ENCODE results near the gene DNAJB1. TPM values are rescaled to one million over a fixed set of nuclear protein-coding genes. Genes with fewer than 3 reads are reported as not detected.
"Not testable (repeated sequence)": the region's sequence is repeated elsewhere in the genome, so short reads cannot be mapped to it uniquely, and the experiment has no call there.

Gene DNAJB1
- total RNA-seq, 2 experiments from 2014 or later = 110 to 112 TPM

- POLR2A ChIA-PET = interaction anchor here (7.4 kb wide), 1 partner anchor 15 kb away, joined by 203 read pairs; the partner anchor contains the start of gene DNAJB1
- not testable (repeated sequence) for ATAC-seq
Measured at GRCh38 chr19:14504575-14504974, 13.6 kb downstream of the DNAJB1 start.

GRCh38 chr19:14503285-14503684 is 14.9 kb downstream of the DNAJB1 start:
- no peaks in the 10 kb centered on the region for H3K9me3 Mint-ChIP-seq (ENCODE audit: insufficient read depth)
- H3K4me1 Mint-ChIP-seq (ENCODE audit: low read depth) = peaks cover 30% of the 10 kb centered on the region
- DNase-seq (no peak), ATAC-seq (no peak)
- H3K27ac Mint-ChIP-seq = no peak overlapping the region
- H3K27me3 Mint-ChIP-seq (ENCODE audit: low read depth) = no peaks in the 10 kb centered on the region
- H3K36me3 Mint-ChIP-seq (ENCODE audit: low read depth) = no peaks in the 10 kb centered on the region
- POLR2A ChIA-PET = interaction anchor here (7.4 kb wide), 1 partner anchor 16 kb away, joined by 203 read pairs; the partner anchor contains the start of gene DNAJB1
- CTCF ChIA-PET = interaction anchor here (1.1 to 7.0 kb wide), 5 partner anchors 14 to 367 kb away, joined by 3 to 75 read pairs (median 7); partner anchors contain the start of genes ASF1B and DNAJB1
- no peak overlapping the region for H3K4me3 Mint-ChIP-seq

More at GRCh38 chr19:14504575-14504974, 13.6 kb downstream of the DNAJB1 start:
- H3K4me3 Mint-ChIP-seq; H3K36me3 Mint-ChIP-seq (ENCODE audit: low read depth); H3K27ac Mint-ChIP-seq; H3K27me3 Mint-ChIP-seq (ENCODE audit: low read depth); DNase-seq; H3K9me3 Mint-ChIP-seq (ENCODE audit: insufficient read depth): not testable (repeated sequence)
- H3K4me1 Mint-ChIP-seq (ENCODE audit: low read depth) = peaks cover 34% of the 10 kb centered on the region
- CTCF ChIA-PET = interaction anchor here (0.9 to 7.0 kb wide), 10 partner anchors 8 to 46 kb away, joined by 3 to 75 read pairs (median 6); partner anchors contain the start of genes DNAJB1 and GIPC1

- ATAC-seq (no peak), DNase-seq (no peak)
- CTCF ChIA-PET = interaction anchor here (1.5 kb wide), 2 partner anchors 16 to 22 kb away, joined by 3 to 5 read pairs; partner anchors contain the start of gene DNAJB1
- POLR2A ChIA-PET = no interaction called here
- peaks cover under 1% of the 10 kb centered on the region for H3K27me3 Mint-ChIP-seq (ENCODE audit: low read depth)
- no peaks in the 10 kb centered on the region for H3K36me3 Mint-ChIP-seq (ENCODE audit: low read depth)
- no peak overlapping the region for H3K27ac Mint-ChIP-seq
- no peak overlapping the region for H3K4me3 Mint-ChIP-seq
- no peaks in the 10 kb centered on the region for H3K9me3 Mint-ChIP-seq (ENCODE audit: insufficient read depth)
- H3K4me1 Mint-ChIP-seq (ENCODE audit: low read depth) = peaks cover 23% of the 10 kb centered on the region
Measured at GRCh38 chr19:14502334-14503092, 15.7 kb downstream of the DNAJB1 start.

GRCh38 chr19:14497228-14497921 is 20.8 kb downstream of the DNAJB1 start:
- ChIA-PET CTCF (interaction anchor here (1.2 to 4.4 kb wide), 4 partner anchors 9 to 59 kb away, joined by 3 to 47 read pairs (median 16); no protein-coding TSS in a partner anchor), POLR2A (interaction anchor here (0.8 to 1.7 kb wide), 4 partner anchors 9 to 92 kb away, joined by 4 to 11 read pairs (median 4); partner anchors contain the start of gene DNAJB1)
- H3K9me3 Mint-ChIP-seq (ENCODE audit: insufficient read depth) = no peaks in the 10 kb centered on the region
- H3K36me3 Mint-ChIP-seq (ENCODE audit: low read depth) = peaks cover 7% of the 10 kb centered on the region
- DNase-seq = no peak
- no peak for ATAC-seq
- H3K4me3 Mint-ChIP-seq = peak overlapping the region; percentile 64
- peaks cover 35% of the 10 kb centered on the region for H3K4me1 Mint-ChIP-seq (ENCODE audit: low read depth)
- peaks cover 2% of the 10 kb centered on the region for H3K27me3 Mint-ChIP-seq (ENCODE audit: low read depth)
- H3K27ac Mint-ChIP-seq = no peak overlapping the region

GRCh38 chr19:14496834-14497227 is 21.4 kb downstream of the DNAJB1 start:
- ChIA-PET POLR2A (interaction anchor here (0.8 to 2.1 kb wide), 4 partner anchors 10 to 91 kb away, joined by 4 to 13 read pairs (median 8); partner anchors contain the start of gene DNAJB1), CTCF (interaction anchor here (0.6 to 4.4 kb wide), 6 partner anchors 9 to 190 kb away, joined by 3 to 47 read pairs (median 4); no protein-coding TSS in a partner anchor)
- Mint-ChIP-seq H3K9me3 (ENCODE audit: insufficient read depth) (no peaks in the 10 kb centered on the region), H3K27me3 (ENCODE audit: low read depth) (peaks cover 2% of the 10 kb centered on the region), H3K27ac (peak overlapping the region; percentile 50), H3K36me3 (ENCODE audit: low read depth) (peaks cover 7% of the 10 kb centered on the region), H3K4me3 (peak overlapping the region; percentile 64), H3K4me1 (ENCODE audit: low read depth) (peaks cover 35% of the 10 kb centered on the region)
- DNase-seq (no peak), ATAC-seq (no peak)

- CTCF ChIA-PET = interaction anchor here (0.6 to 4.4 kb wide), 9 partner anchors 9 to 191 kb away, joined by 3 to 47 read pairs (median 3); no protein-coding TSS in a partner anchor
- DNase-seq = peak; percentile 81
- POLR2A ChIA-PET = interaction anchor here (0.5 to 2.1 kb wide), 5 partner anchors 11 to 90 kb away, joined by 4 to 13 read pairs (median 4); partner anchors contain the start of gene DNAJB1
- H3K9me3 Mint-ChIP-seq (ENCODE audit: insufficient read depth) = no peaks in the 10 kb centered on the region
- peaks cover 2% of the 10 kb centered on the region for H3K27me3 Mint-ChIP-seq (ENCODE audit: low read depth)
- ATAC-seq = peak; percentile 91
- peak within 1 kb of the TSS; percentile 78 for H3K27ac Mint-ChIP-seq
- peak within 1 kb of the TSS; percentile 80 for H3K4me3 Mint-ChIP-seq
- peaks cover 11% of the 10 kb centered on the region for H3K36me3 Mint-ChIP-seq (ENCODE audit: low read depth)
- peaks cover 35% of the 10 kb centered on the region for H3K4me1 Mint-ChIP-seq (ENCODE audit: low read depth)
Measured at GRCh38 chr19:14496029-14496833, 22.0 kb downstream of the DNAJB1 start, which contains the start of gene GIPC1. Gene GIPC1 (minus strand): TSS chr19:14496127. CDS start chr19:14482976, 13,151 bp downstream.

GRCh38 chr19:14495672-14496028 is 22.5 kb downstream of the DNAJB1 start:
- CTCF ChIA-PET = interaction anchor here (0.7 to 4.4 kb wide), 9 partner anchors 9 to 147 kb away, joined by 3 to 47 read pairs (median 3); no protein-coding TSS in a partner anchor
- Mint-ChIP-seq H3K9me3 (ENCODE audit: insufficient read depth) (no peaks in the 10 kb centered on the region), H3K4me1 (ENCODE audit: low read depth) (peaks cover 35% of the 10 kb centered on the region), H3K36me3 (ENCODE audit: low read depth) (peaks cover 11% of the 10 kb centered on the region), H3K27ac (peak overlapping the region; percentile 78), H3K27me3 (ENCODE audit: low read depth) (peaks cover 2% of the 10 kb centered on the region), H3K4me3 (peak overlapping the region; percentile 80)
- DNase-seq = no peak
- no peak for ATAC-seq
- POLR2A ChIA-PET = interaction anchor here (0.5 to 2.1 kb wide), 5 partner anchors 11 to 74 kb away, joined by 3 to 13 read pairs (median 4); partner anchors contain the start of gene DNAJB1

- DNase-seq = no peak
- Mint-ChIP-seq H3K27ac (peak overlapping the region; percentile 78), H3K36me3 (ENCODE audit: low read depth) (peaks cover 11% of the 10 kb centered on the region), H3K4me3 (peak overlapping the region; percentile 80), H3K27me3 (ENCODE audit: low read depth) (peaks cover 2% of the 10 kb centered on the region), H3K4me1 (ENCODE audit: low read depth) (peaks cover 35% of the 10 kb centered on the region), H3K9me3 (ENCODE audit: insufficient read depth) (no peaks in the 10 kb centered on the region)
- peak; percentile 16 for ATAC-seq
- ChIA-PET CTCF (interaction anchor here (0.7 to 4.4 kb wide), 8 partner anchors 8 to 147 kb away, joined by 3 to 47 read pairs (median 3); no protein-coding TSS in a partner anchor), POLR2A (interaction anchor here (0.8 to 2.1 kb wide), 4 partner anchors 12 to 23 kb away, joined by 3 to 13 read pairs (median 4); partner anchors contain the start of gene DNAJB1)
Measured at GRCh38 chr19:14494910-14495671, 23.1 kb downstream of the DNAJB1 start.

GRCh38 chr19:14494411-14494810 is 23.8 kb downstream of the DNAJB1 start:
- DNase-seq (no peak), ATAC-seq (no peak)
- Mint-ChIP-seq H3K27ac (peak overlapping the region; percentile 22), H3K4me3 (peak overlapping the region; percentile 80), H3K4me1 (ENCODE audit: low read depth) (peaks cover 35% of the 10 kb centered on the region), H3K36me3 (ENCODE audit: low read depth) (peaks cover 16% of the 10 kb centered on the region), H3K27me3 (ENCODE audit: low read depth) (peaks cover 2% of the 10 kb centered on the region), H3K9me3 (ENCODE audit: insufficient read depth) (no peaks in the 10 kb centered on the region)
- ChIA-PET CTCF (interaction anchor here (1.2 to 2.0 kb wide), 2 partner anchors 11 to 57 kb away, joined by 3 to 8 read pairs; no protein-coding TSS in a partner anchor), POLR2A (interaction anchor here (1.2 kb wide), 1 partner anchor 24 kb away, joined by 5 read pairs; the partner anchor contains the start of gene DNAJB1)
